ENCODE data around the gene ITGAE. TPM values are rescaled to one million over a fixed set of nuclear protein-coding genes. Genes with fewer than 3 reads are reported as not detected.
"Not testable (repeated sequence)": the region's sequence is repeated elsewhere in the genome, so short reads cannot be mapped to it uniquely, and the experiment has no call there.

ITGAE gene
- total and polyA plus RNA-seq, 2 experiments from 2014 or later = 11.7 to 44.9 TPM

DNA sequence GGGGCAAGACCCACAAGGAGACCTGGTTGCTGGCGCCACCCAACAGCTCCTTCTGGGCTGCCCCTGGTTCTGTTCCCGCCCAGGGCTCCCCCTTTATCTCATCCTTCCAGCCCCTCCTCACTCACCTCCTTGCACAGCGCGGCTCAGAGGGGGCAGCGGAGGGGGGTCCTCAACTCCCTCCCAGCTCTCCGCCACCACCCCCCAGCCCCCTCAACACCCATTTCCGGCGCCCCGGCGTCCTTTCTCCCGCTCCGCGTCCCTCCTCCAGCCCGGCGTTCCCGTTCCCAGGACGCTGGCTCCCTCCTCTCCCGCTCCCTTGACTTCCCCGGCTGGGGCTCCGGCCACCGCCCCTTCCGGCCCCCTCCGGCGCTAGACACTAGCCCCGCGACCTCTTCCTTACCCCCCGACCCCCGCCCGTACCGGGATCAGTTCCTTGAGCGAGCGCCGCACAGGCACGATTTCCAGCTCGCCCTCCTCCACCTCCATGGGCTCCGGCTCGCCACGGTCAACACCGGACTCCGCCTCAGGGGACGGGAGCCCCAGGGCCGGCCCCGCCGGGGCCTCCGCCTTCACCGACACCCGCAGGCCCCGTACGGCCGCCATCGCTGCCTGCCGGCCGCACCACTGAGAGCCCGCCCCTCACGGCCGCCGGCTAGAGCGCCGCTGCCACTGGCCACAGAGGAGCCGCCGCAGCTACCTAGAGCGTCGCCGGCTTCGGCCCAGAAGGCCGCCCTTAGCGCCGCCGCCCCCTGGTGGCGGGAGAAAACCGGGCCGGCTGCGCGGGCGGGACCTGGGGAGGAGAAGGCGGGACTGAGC, 44.8 kb upstream of the ITGAE start, which contains the start of gene NCBP3:
Gene NCBP3 (minus strand): TSS at position 626 of the 816 bp plus-strand sequence. CDS start 23 bp downstream, at position 603.
- Histone ChIP-seq H4K20me1 (replicated peaks; ENCODE audit: insufficient read depth) (peaks cover 31% of the 10 kb centered on the region; the same call in 1 of the 2 replicates), H3K9me2 (ENCODE audit: insufficient read depth) (no peaks in the 10 kb centered on the region), H3K4me2 (peak within 1 kb of the TSS; percentile 89), H3K27me3 (ENCODE audit: insufficient read depth) (no peaks in the 10 kb centered on the region), H3K27ac (ENCODE audit: low read depth) (peak within 1 kb of the TSS; percentile 90), H3K36me3 (ENCODE audit: insufficient read depth) (peaks cover 22% of the 10 kb centered on the region), H2AFZ (peak within 1 kb of the TSS; percentile 96), H3F3A (replicated peaks; ENCODE audit: low read depth) (peaks cover 8% of the 10 kb centered on the region; the same call in 1 of the 2 replicates), H3K4me3 (peak within 1 kb of the TSS; percentile 82), H3K4me1 (ENCODE audit: insufficient read depth) (peaks cover 11% of the 10 kb centered on the region), H3K79me2 (replicated peaks; ENCODE audit: insufficient read depth) (peaks cover 46% of the 10 kb centered on the region)
- ATAC-seq (peak; percentile 96), DNase-seq (ENCODE audit: low spot score) (peak; percentile 92)
- Mint-ChIP-seq H3K27me3 (ENCODE audit: insufficient read depth, low read depth, poor library complexity) (peaks cover 12% of the 10 kb centered on the region), H3K9me3 (no peaks in the 10 kb centered on the region), H3K4me1 (peaks cover 19% of the 10 kb centered on the region), H3K4me3 (peak within 1 kb of the TSS; percentile 95), H3K36me3 (ENCODE audit: low read depth) (peaks cover 39% of the 10 kb centered on the region), H3K27ac (peak within 1 kb of the TSS; percentile 91)
- TF ChIP-seq, protein P1, sequence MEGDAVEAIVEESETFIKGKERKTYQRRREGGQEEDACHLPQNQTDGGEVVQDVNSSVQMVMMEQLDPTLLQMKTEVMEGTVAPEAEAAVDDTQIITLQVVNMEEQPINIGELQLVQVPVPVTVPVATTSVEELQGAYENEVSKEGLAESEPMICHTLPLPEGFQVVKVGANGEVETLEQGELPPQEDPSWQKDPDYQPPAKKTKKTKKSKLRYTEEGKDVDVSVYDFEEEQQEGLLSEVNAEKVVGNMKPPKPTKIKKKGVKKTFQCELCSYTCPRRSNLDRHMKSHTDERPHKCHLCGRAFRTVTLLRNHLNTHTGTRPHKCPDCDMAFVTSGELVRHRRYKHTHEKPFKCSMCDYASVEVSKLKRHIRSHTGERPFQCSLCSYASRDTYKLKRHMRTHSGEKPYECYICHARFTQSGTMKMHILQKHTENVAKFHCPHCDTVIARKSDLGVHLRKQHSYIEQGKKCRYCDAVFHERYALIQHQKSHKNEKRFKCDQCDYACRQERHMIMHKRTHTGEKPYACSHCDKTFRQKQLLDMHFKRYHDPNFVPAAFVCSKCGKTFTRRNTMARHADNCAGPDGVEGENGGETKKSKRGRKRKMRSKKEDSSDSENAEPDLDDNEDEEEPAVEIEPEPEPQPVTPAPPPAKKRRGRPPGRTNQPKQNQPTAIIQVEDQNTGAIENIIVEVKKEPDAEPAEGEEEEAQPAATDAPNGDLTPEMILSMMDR (conservative IDR thresholded peaks at IDR 0.05; ENCODE audit: low read depth in 2 of 2) = peak; percentile 75 to 84
- TF ChIP-seq, protein P2, sequence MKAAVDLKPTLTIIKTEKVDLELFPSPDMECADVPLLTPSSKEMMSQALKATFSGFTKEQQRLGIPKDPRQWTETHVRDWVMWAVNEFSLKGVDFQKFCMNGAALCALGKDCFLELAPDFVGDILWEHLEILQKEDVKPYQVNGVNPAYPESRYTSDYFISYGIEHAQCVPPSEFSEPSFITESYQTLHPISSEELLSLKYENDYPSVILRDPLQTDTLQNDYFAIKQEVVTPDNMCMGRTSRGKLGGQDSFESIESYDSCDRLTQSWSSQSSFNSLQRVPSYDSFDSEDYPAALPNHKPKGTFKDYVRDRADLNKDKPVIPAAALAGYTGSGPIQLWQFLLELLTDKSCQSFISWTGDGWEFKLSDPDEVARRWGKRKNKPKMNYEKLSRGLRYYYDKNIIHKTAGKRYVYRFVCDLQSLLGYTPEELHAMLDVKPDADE (IDR thresholded peaks at IDR 0.05) = peak; percentile 57; the same call in 1 of the 2 replicates
- TF ChIP-seq NANOG (IDR thresholded peaks at IDR 0.05; ENCODE audit: borderline replicate concordance) (no peak), POLR2AphosphoS5 (IDR thresholded peaks at IDR 0.05; ENCODE audit: low read depth) (peak; percentile 93), CREB1 (CRISPR knock-in tag; IDR thresholded peaks at IDR 0.05; ENCODE audit: low read depth) (peak; percentile 77), EZH2 (IDR thresholded peaks at IDR 0.05; ENCODE audit: low read depth, unreplicated experiment) (no peak), STAT1 (IDR thresholded peaks at IDR 0.05; ENCODE audit: unreplicated experiment) (no peak), ZNF331 (CRISPR knock-in tag; IDR thresholded peaks at IDR 0.05; ENCODE audit: low read depth) (no peak)

DNA sequence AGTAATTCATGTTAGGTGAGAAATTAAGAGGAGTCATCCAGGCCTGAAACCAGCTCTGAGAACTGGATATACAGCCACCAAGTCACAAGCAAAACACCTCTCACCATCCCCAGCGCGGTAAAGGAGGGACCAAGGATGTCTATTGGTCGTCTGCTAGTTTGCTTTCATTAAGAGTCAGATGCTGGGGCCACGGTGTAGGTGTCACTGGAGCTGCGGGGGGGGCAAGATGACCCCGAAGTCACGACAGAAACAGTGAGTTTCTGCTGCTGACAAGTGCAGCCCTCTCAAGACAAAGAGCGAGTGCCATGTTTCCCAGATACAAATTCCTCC, 44.3 kb upstream of the ITGAE start:
- no peak for ATAC-seq
- peaks cover 52% of the 10 kb centered on the region for H3K79me2 ChIP-seq (replicated peaks; ENCODE audit: insufficient read depth)
- H3K36me3 Mint-ChIP-seq (ENCODE audit: low read depth) = peaks cover 44% of the 10 kb centered on the region
- no peaks in the 10 kb centered on the region for H3K9me2 ChIP-seq (ENCODE audit: insufficient read depth)
- H4K20me1 ChIP-seq (replicated peaks; ENCODE audit: insufficient read depth) = peaks cover 36% of the 10 kb centered on the region
- peak overlapping the region; percentile 89 for H3K4me2 ChIP-seq
- H3K27me3 ChIP-seq (ENCODE audit: insufficient read depth) = no peaks in the 10 kb centered on the region
- peak overlapping the region; percentile 90 for H3K27ac ChIP-seq (ENCODE audit: low read depth)
- TF ChIP-seq EZH2phosphoT487 (IDR thresholded peaks at IDR 0.05; ENCODE audit: unreplicated experiment) (no peak), ZNF114 (CRISPR knock-in tag; IDR thresholded peaks at IDR 0.05) (no peak)
- TF ChIP-seq, protein P1 (conservative IDR thresholded peaks at IDR 0.05; ENCODE audit: low read depth in 2 of 2) = no peak
- peaks cover 11% of the 10 kb centered on the region for H3K4me1 ChIP-seq (ENCODE audit: insufficient read depth)
- peak overlapping the region; percentile 82 for H3K4me3 ChIP-seq
- H3K27me3 Mint-ChIP-seq (ENCODE audit: insufficient read depth, low read depth, poor library complexity) = peaks cover 12% of the 10 kb centered on the region
- no peaks in the 10 kb centered on the region for H3K9me3 Mint-ChIP-seq
- H2AFZ ChIP-seq = no peak overlapping the region
- peaks cover 22% of the 10 kb centered on the region for H3K36me3 ChIP-seq (ENCODE audit: insufficient read depth)
- H3K4me3 Mint-ChIP-seq = peak overlapping the region; percentile 95
- H3K4me1 Mint-ChIP-seq = peaks cover 19% of the 10 kb centered on the region
- H3K27ac Mint-ChIP-seq = peak overlapping the region; percentile 91
- H3F3A ChIP-seq (replicated peaks; ENCODE audit: low read depth) = peaks cover 8% of the 10 kb centered on the region; the same call in 1 of the 2 replicates
- no peak for DNase-seq (ENCODE audit: low spot score)

DNA sequence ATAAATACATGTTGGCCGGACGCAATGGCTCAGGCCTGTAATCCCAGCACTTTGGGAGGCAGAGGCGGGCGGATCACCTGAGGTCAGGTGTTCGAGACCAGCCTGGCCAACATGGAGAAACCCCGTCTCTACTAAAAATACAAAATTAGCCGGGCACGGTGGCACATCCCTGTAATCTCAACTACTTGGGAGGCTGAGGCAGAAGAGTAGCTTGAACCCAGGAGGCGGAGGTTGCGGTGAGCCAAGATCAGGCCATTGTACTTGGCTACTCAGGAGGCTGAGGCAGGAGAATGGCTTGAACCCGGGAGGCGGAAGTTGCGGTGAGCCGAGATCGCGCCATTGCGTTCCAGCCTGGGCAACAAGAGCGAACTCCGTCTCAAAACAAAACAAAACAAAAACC, 43.6 kb upstream of the ITGAE start:
- DNase-seq (ENCODE audit: low spot score); ATAC-seq; H3K9me2 ChIP-seq (ENCODE audit: insufficient read depth); H3K27ac ChIP-seq (ENCODE audit: low read depth); H3K9me3 Mint-ChIP-seq; H3F3A ChIP-seq (replicated peaks; ENCODE audit: low read depth); H3K27ac Mint-ChIP-seq; H3K27me3 ChIP-seq (ENCODE audit: insufficient read depth); H2AFZ ChIP-seq: not testable (repeated sequence)
- peaks cover 42% of the 10 kb centered on the region for H4K20me1 ChIP-seq (replicated peaks; ENCODE audit: insufficient read depth)
- peaks cover 51% of the 10 kb centered on the region for H3K36me3 Mint-ChIP-seq (ENCODE audit: low read depth)
- peak overlapping the region; percentile 89 for H3K4me2 ChIP-seq
- peaks cover 12% of the 10 kb centered on the region for H3K27me3 Mint-ChIP-seq (ENCODE audit: insufficient read depth, low read depth, poor library complexity)
- H3K4me3 Mint-ChIP-seq = peak overlapping the region; percentile 95
- peaks cover 27% of the 10 kb centered on the region for H3K36me3 ChIP-seq (ENCODE audit: insufficient read depth)
- peaks cover 11% of the 10 kb centered on the region for H3K4me1 ChIP-seq (ENCODE audit: insufficient read depth)
- H3K79me2 ChIP-seq (replicated peaks; ENCODE audit: insufficient read depth) = peaks cover 59% of the 10 kb centered on the region
- H3K4me1 Mint-ChIP-seq = peaks cover 19% of the 10 kb centered on the region
- peak overlapping the region; percentile 82 for H3K4me3 ChIP-seq

Data from GM23338 (cell line).